Measurements from ENCODE around the gene PHACTR1. TPM values are rescaled to one million over a fixed set of nuclear protein-coding genes. Genes with fewer than 3 reads are reported as not detected.

PHACTR1 gene
- total RNA-seq, 1 donor from 2014 or later: 22.8 TPM

- no peak for DNase-seq (ENCODE audit: extremely low read depth, low read depth, low spot score)
Measured at GRCh38 chr6:13012296-13012695, 295.7 kb downstream of the PHACTR1 start.

GRCh38 chr6:13012977-13013680 is 296.6 kb downstream of the PHACTR1 start:
- DNase-seq (ENCODE audit: extremely low read depth, low read depth, low spot score): no peak

GRCh38 chr6:13013681-13014503 is 297.3 kb downstream of the PHACTR1 start:
- no peak for DNase-seq (ENCODE audit: extremely low read depth, low read depth, low spot score)

GRCh38 chr6:13014504-13015378 is 298.2 kb downstream of the PHACTR1 start:
- no peak for DNase-seq (ENCODE audit: extremely low read depth, low read depth, low spot score)

GRCh38 chr6:13015379-13015681 is 298.8 kb downstream of the PHACTR1 start:
- DNase-seq (ENCODE audit: extremely low read depth, low read depth, low spot score): no peak

GRCh38 chr6:13024616-13025015 is 308.0 kb downstream of the PHACTR1 start:
- no peak for DNase-seq (ENCODE audit: extremely low read depth, low read depth, low spot score)

- no peak for DNase-seq (ENCODE audit: extremely low read depth, low read depth, low spot score)
Measured at GRCh38 chr6:13025893-13026499, 309.4 kb downstream of the PHACTR1 start.

- DNase-seq (ENCODE audit: extremely low read depth, low read depth, low spot score): no peak
Measured at GRCh38 chr6:13026557-13026956, 310.0 kb downstream of the PHACTR1 start.

- no peak for DNase-seq (ENCODE audit: extremely low read depth, low read depth, low spot score)
Measured at GRCh38 chr6:13027207-13027606, 310.6 kb downstream of the PHACTR1 start.

- no peak for DNase-seq (ENCODE audit: extremely low read depth, low read depth, low spot score)
Measured at GRCh38 chr6:13030396-13030795, 313.8 kb downstream of the PHACTR1 start.

GRCh38 chr6:13032566-13032965 is 316.0 kb downstream of the PHACTR1 start:
- DNase-seq (ENCODE audit: extremely low read depth, low read depth, low spot score): no peak

- DNase-seq (ENCODE audit: extremely low read depth, low read depth, low spot score): no peak
Measured at GRCh38 chr6:13033145-13033544, 316.6 kb downstream of the PHACTR1 start.

- DNase-seq (ENCODE audit: extremely low read depth, low read depth, low spot score): no peak
Measured at GRCh38 chr6:13034316-13034715, 317.7 kb downstream of the PHACTR1 start.

GRCh38 chr6:13035606-13036005 is 319.0 kb downstream of the PHACTR1 start:
- DNase-seq (ENCODE audit: extremely low read depth, low read depth, low spot score): no peak

GRCh38 chr6:13038315-13038714 is 321.7 kb downstream of the PHACTR1 start:
- no peak for DNase-seq (ENCODE audit: extremely low read depth, low read depth, low spot score)

- no peak for DNase-seq (ENCODE audit: extremely low read depth, low read depth, low spot score)
Measured at GRCh38 chr6:13038741-13039190, 322.2 kb downstream of the PHACTR1 start.

GRCh38 chr6:13044390-13044789 is 327.8 kb downstream of the PHACTR1 start:
- peak; percentile 9 for DNase-seq (ENCODE audit: extremely low read depth, low read depth, low spot score)

GRCh38 chr6:13044896-13045295 is 328.3 kb downstream of the PHACTR1 start:
- DNase-seq (ENCODE audit: extremely low read depth, low read depth, low spot score): no peak

- DNase-seq (ENCODE audit: extremely low read depth, low read depth, low spot score): no peak
Measured at GRCh38 chr6:13045676-13046075, 329.1 kb downstream of the PHACTR1 start.

GRCh38 chr6:13046084-13046483 is 329.5 kb downstream of the PHACTR1 start:
- DNase-seq (ENCODE audit: extremely low read depth, low read depth, low spot score): no peak

- no peak for DNase-seq (ENCODE audit: extremely low read depth, low read depth, low spot score)
Measured at GRCh38 chr6:13048113-13048512, 331.5 kb downstream of the PHACTR1 start.
